Activated gamma-delta T cell treated with Interleukin-2 at 50 U/mL for 16 hours (primary cell): ENCODE data around the gene PHF2.

Experiments
- DNase-seq: peaks from one replicate; pipeline ENCODE4 v3.0.0-alpha.2; 2020

Gene PHF2

DNA sequence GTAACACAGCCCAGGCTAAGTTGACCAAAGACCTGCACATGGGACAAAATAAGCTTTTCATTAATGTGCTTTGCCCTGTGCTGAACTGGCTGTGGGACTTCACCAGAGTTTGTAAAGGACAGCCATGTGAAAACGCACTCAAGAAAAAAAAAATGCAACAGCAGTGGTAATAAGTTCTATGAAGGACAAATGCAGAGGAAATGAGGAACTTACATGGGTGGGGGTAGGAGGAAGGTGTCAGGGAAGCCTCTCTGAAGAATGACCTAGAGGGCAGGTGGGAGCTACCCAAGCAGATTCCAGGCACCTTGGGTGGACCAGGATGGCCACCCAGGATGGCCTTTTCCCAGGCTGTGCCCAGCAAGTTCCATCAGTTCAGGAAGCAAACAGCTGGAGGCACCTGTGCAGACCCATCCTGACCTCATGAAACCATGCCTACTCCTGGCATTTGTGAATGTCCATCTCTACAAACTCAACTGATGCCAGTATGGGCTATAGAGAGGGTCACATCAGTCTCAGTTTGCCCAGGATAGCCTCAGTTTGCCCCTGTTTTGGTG lies 6.7 kb upstream of the PHF2 start:
- no peak for DNase-seq

DNA sequence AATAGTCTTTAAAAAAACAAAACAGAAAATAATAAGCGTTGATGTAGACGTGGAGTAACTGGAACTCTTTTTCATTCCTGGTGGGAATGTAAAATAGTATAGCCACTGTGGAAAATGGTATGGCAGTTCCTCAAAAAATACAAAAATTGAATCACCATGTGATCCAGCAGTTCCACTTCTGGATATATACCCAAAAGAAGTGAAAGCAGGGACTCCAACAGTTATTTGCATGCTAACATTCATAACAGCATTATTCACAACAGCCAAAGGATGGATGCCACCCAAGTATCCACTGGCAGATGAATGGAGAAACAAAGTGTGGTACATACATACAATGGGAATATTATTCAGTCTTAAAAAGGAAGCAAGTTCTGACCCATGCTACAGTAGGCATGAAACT lies 4.2 kb upstream of the PHF2 start:
- DNase-seq = no peak

DNA sequence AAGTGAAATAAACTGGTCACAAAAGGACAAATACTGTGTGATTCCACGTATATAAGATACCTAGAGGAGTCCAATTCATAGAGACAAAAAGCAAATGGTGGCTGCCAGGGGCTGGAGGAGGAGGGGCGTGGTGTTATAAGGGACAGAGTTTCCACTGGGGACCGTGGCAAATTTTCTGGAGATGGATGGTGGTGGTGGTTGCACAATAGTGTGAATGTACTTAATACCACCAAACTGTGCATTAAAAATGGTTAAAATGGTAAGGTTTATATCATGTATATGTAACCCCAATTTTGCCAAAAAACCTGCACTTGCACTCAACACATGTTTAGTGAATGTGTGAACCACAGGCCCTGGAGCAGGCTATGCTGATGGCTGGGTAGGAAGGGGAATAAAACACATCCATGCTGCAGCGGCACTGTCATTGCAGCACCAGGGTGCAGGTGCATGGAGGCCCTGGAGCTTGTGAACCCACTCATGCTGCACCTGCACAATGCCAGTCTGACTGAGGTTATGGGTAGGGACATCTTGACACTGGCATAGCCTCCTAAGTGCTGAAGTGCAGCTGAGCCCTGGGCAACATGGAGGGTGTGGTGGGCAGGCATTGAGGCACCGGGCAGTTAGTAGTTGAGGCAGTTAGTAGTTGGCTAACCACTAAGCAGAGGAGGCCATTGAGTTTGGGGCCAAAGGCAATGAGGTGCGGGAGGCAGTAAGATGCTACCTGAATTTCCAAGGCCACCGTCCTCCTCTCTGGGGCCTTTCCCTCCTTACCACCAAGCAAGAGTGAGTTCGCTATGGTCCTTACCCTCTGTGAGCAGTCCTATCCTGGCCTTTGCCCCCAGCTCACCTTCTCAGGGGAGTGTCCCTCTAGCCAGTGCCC lies 3.5 kb upstream of the PHF2 start:
- DNase-seq = no peak

DNA sequence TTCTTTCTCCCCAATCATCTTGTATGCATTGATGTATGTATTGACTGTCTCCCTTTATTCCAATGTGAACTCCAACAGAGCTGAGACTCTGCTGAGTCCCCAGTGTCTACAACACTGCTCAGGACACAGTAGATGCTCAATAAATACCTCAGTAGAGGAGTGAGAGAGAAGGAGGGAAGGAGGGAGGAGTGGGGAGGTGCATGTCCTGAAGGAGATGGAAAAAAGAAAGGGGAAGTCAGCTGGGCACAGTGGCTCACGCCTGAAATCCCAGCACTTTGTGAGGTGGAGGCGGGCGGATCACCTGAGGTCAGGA lies 2.9 kb upstream of the PHF2 start:
- DNase-seq = no peak

DNA sequence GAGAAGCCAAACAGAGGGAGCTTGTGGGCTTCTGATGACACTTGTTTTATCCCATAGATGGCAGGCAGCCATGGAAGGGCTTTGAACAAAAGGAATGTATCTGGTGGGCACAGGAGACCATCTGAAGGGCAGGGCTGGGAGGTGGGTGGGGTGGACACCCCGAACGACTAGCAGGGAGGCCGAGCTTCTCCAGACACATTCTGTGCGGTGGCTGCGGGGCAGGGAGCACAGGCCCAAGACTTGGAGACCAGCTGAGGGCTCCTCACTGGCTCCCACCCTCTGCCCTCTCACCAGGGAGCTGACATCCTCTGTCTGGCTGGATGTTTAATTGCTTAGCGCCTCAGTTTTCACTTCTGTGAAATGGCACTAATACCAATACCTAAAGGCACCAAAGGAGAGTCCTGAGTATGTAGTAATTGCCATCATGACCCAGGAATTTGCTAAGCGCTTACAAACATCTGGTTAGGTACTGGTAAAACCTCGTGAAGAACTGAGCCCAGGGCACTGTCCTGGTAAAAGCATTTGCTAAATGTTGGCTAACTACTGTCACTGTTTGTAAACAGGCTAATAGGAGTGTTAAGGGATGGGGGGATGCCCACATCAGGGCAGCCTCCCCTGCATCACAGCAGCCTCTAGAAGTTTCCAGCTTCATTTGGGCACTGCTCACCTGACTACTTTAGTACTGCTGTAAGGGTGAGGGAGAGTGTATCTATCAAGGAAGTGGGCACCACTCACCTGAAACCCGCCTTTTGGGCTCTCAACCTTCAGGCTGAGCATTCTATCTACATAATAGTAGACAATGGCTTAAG lies 2.1 kb upstream of the PHF2 start:
- DNase-seq = no peak

DNA sequence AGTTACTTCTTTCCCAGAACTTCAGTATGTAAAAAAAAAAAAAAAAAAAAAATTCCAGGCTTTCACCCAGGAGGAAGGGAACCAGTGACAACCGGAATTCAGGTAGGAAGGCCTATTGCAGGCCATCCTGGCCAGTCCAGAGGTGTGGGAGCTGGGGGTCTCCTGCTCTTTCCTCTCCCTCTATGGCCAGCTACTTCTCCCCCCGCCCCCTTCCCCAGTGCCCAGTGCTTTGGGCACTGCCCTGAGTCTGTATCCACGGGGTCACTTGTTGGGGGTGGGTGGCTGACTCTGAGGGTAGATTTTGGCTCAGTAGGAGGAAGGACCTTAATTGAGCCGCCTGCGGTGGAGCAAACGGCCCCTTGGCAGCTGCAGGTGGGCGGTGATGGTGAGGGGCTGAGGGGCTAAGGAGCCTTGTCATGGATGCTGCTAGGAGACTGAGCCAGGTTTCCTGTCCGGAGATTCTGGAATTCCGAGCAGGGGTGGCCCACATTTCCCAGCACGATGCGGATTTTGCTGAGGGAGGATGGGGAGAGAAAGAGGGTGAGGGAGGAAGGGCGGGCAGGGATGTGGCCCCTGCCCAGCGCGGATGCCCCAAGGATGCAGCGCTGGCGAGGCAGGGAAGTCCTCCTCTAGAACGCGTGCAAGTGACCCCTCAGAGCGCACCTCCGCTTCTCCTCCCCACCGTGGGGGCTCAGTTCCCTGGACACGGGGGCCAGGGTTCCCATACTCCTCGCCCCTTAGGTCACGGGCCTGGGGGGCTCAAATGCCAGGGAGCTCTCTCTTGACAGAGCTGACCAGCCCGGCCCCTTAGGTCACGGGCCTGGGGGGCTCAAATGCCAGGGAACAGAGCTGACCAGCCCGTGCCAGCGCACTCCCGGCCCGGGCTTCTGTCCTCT lies 1.2 kb upstream of the PHF2 start:
- DNase-seq = no peak

DNA sequence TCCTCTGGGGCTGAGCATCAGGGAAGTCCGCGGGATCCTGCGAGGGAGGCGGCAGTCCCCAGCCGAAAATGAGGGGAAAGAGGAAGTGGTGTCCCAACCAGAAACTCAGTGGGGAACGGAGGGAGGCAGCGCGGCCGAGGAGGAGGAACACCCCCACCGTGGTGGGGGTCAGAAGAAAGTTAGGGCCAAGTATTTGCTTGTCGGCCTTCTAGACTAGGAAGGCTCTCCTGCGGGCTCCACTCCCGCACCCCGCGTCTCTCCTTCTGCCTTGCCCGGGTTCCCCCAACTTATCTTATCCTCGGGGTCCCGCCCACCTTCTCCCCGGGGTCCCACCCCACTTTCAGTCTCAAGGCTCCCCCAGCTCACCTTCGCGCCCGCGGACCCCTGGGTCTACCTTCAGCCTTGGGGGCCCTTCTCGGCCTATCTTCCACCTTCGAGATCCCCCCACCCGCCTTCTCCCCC lies 557 bp upstream of the PHF2 start:
- DNase-seq = peak; percentile 56

DNA sequence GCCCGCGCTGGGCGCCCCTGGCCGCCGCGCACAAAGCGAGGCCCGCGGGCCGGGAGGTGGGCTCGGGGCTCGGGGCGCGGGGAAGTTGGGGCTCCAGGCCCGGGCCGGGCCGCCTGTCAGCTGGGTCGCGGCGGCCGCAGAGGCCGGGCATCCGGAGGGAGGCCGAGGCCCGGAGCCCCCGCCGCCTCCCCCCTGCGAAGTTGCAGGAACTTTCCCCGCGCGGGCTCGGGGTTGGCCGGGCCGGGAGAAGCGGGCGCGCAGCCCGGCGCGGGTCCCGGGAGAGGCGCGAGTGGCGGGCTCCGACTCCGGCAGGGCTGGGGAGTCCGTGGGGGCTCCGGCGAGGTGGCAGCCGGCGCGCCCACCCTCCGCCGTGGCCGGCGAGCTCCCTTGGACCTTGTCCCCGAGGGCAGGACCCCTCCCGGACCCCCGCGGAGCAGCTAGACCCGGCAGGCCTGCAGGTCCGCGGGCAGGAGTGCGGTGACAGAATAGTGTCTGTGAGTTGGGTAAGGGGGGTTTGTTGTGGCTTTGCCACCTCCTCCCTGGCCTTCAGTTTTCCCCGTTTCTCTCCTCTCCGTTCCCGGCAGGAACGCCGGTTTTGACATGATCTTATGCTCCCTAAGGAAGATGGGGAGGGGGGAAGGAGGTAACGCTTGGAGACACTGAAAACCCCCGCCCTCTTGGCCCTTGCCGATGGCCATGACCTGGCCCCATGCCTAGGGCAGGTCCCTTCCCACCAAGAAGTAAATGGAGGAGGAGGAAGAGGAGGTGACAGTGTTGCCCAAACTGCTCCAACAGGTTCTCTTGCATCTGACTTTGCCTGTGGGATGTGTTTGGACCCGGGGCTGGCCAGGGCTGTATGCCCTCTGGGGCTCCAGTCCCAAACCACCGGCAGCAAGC lies 942 bp downstream of the PHF2 start:
- DNase-seq = no peak

DNA sequence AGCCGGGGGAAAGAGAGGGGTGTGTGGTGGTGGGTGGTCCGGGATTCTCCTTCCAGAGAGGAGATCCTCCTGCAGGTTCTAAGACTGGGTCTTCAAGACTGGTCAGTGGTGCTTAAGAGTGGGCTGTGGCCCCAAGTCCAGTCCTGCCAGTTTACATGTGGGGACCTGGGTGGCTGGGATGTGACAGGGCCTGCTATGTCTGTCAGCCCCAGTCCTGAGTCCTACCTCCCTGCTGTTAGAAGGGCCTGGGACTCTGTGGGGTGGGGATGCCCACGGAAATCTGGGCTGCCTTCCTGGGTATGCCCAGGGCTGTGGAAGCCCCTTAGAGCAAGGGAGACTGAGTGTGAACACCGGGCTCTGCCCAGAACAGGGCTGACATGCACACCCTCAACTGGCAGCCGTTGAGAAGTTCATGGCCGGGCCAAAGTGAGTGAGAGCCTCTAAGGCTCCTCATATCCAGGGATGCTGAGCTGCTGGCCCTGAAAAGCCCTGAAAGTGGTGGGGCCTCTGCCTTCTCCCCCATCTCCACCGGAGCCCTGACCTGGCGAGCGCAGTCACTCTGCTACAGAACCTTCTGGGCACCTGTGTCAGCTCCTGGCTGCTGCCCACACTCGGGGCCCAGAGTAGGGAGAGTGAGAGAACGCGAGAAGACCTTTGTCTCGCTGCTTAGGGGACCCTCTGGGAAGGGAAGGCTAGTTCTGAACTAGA lies 1.7 kb downstream of the PHF2 start:
- no peak for DNase-seq

DNA sequence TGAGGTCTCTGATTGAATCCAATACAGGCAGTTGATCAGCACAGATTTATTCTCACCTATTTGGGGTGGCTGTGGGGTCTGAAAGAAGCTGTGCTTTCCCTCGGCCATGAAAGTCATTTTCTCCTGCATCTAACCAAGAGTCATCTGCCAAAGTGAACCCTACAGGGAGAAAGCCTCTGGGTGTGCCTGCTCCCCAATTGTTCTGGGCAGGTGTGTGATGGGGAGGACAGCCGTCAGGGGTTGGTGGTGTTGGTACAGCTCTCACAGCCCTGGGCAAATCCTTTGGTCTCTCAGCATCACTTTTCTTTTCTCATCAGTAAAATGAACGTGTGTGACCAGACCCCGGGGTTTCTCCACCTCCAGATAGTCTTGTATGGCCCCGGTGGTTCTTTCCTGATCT lies 2.5 kb downstream of the PHF2 start:
- no peak for DNase-seq

DNA sequence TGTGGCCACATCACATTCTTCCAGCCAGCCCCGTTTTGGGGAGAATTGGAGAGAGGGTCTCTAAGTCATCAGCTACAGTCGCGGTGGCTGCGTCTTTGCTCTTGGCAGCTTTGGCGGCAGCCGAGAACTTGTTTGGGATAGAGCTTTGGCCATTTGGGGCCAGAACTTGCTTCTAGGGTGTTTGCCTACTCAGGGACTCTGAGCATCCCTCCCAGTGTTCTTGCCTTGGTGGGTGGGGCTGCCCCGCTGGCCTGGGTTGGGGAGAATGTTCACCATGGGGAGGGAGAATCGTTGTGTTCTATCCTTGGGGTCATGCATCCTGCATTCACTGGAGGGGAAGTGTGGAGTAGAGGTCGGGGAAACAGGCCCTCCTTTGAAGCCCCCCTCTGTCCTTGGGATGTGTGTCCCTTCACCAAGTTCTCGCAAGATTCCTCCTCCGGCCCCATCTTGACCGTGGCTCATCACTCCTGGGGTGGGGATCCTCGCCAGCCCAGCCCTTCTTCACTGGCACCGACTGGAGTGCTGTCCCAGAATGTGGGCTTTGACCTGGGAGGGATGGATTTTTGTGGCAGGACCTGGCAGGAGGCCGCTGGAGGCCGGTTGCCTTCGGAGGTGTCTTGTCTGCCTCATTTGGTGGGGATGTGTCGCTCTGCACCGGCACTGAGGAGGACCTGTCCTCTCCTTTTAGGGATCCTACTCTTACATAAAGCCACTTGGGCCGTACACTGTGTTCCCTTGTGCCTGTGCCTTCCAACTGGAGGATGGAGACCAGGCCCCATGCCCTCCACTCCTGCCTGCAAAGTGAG lies 3.5 kb downstream of the PHF2 start:
- no peak for DNase-seq

DNA sequence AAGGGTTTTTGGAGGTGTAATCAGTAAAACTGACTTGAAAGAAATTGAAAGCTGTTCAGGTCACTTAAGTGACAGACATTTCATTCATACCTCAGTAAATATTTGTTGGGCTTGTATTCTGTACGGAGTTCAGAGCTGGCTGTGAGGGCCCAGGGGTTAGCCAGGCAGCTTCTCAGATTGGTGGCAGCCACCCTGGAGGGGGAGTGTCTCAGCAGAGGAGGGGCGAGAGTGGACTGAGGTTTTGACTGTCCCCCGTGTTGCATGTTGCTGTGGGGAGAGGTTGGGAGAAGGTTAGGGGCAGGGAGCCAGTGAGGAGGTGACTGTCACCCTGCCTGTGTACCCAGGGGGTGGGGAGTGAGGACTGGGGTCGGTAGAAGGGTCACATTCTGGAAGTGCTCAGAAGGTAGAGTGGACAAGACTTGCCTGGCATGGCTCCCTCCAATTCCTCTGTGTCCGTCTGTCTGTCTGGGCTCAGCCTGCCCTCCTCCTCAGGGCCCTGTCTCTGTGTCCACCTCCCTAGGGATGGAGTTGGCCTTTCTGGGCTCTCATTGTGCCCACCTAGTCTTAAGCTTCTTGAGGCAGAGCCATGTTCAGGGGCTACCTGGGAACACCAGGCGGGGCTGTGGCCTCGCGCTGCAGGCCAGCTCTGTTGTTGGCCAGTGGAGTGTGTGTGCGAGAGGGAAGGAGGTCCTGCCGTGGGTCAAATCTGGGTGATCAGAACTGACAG lies 4.4 kb downstream of the PHF2 start:
- DNase-seq = no peak

DNA sequence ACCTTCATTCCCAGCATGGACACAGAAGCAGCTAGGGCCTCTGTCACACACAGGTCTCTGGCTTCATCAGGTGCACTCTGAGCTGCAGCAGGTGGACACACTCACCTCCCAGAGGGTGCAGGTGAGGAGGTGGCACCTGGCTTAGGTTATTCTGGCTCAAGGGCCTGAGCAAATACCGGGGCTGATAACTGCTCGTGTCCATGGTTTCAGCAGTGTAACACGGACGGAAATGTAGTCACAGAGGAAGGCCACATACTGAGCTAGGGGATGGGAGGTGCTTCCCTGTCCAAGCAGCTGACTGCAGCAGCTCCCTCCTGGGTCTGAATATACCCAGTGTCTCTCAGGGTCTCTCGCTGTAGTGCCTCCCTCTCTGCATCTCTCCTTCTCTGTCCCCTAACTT lies 5.7 kb downstream of the PHF2 start:
- DNase-seq = no peak

DNA sequence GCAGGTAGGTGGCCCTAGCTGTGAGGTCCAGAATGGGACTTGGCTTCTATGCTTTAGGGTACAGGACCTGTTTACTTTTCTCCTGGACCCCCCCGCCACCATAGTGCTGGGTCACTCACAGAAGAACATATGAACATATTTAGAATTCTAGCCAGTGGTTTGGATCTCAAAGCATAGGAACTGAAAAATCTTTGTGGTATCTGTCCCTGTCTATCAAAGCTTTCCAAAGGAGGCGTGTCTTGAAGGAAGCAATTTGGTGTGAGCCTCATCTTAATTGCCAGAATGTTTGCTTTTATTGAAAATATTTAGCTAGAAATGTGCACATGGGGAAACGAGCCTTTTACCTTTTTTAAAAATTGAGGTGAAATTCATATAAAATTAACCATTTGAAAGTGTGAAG lies 6.2 kb downstream of the PHF2 start:
- no peak for DNase-seq

DNA sequence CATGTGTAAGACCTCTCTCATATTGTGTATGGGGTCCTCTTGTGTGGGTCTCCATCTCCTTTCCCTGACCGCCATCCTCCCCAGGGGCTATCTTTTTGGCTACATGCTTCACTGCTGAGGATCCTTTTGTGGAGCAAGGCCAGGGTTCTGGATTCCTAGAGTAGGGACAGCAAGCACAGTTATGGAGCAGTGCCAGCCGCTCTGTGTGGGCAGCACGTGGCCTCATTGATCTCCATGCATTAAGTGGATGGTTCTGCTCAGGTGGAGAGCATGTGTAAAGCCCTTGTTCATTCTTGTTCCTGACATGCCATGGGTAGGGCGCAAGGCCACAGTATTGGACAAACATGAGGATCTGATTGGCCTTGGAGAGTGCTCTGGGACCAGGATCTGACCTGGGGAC lies 8.9 kb downstream of the PHF2 start:
- DNase-seq = no peak

DNA sequence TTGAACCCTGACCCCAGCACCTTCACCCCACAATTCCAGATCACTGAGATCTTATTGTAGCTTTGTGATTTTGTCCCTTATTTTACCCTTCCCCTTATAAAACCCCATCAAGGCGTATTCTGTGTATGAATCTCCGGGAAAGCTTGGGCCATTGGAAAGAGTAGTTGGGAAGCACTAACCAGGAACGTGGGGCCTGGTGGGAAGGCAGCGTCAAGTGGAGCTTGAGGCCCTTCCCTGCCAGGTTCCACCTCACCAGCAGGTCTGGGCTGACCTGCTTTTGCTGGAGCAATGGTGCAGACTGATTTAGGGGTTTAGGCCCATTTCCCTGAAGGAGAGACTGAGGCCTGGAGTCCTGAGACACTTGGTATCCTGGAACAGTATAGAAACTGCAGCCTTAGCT lies 9.3 kb downstream of the PHF2 start:
- no peak for DNase-seq

DNA sequence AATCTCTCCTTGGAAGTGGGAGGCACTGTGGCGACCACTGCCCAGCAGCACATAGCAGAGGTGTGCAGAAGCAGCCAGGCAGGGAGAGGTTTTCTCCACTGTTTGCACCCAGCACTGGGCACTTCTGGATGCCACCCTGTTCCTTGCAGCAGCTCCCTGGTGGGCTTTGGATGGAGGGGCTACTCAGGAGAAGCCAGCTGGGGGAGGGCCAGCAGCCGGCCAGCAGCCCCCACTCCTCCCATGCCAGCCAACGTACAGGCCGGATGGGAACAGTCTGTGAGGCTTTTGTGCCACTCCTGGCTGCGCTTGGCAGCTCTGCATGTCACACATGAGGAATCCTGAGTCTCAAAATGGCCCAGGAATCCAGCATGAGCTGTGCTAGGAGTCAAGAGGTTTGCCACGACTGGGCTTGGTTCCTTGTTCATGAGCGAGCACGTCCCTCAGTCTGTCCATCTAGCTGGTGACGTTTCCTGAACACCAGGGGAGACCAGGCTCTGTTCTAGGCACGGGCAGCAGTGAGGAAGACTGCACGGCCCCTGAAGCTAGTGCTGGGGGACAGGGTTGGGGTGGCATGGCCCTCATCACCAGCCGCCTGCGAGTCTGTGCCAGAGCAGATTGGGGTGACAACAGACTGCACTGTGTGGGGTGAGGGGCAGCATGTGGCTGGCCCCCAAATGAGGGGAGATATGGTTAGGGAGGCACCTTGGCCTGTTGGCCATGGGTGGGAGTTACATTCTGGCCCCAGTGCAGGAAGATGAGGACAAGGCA lies 10.1 kb downstream of the PHF2 start:
- no peak for DNase-seq

DNA sequence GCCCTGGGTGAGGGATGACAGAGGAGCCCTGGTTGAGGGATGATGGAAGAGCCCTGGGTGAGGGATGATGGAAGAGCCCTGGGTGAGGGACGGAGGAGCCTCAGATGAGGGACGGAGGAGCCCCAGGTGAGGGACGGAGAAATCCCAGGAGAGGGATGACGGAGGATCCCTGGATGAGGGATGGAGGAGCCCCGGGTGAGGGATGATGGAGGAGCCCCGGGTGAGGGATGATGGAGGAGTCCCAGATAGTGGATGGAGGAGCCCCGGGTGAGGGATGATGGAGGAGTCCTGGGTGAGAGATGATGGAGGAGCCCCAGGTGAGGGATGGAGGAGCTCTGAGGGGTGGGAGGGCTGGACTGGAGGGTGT lies 10.9 kb downstream of the PHF2 start:
- no peak for DNase-seq
